Epithelial cell of prostate (primary cell): ENCODE results near the gene TEAD1.

Experiments used
- DNase-seq: peaks from one replicate; pipeline ENCODE4 v3.0.0-alpha.2; 2011; ENCODE audit warnings: low read depth, low spot score
- H3K27ac ChIP-seq: fragments of 450-650 bp; 2 replicates; pipeline ENCODE4 v1.5.1; 2017; ENCODE audit warnings: mild to moderate bottlenecking

TEAD1 gene

GRCh38 chr11:12991426-12991825 lies 317.2 kb downstream of the TEAD1 start:
- H3K27ac ChIP-seq, result no peak overlapping the region
- no peak for DNase-seq

- peak overlapping the region; percentile 84 for H3K27ac ChIP-seq
- no peak for DNase-seq
Measured at GRCh38 chr11:12993626-12994025, 319.4 kb downstream of the TEAD1 start.
